GM12875 (cell line): Measurements from ENCODE around the gene ASB5.

Experiments
- H3K4me3 ChIP-seq: one replicate; pipeline ENCODE4 v1.5.1; 2011; ENCODE audit warnings: low read depth, low read length, control low read depth
- CTCF ChIP-seq: IDR thresholded peaks from 2 replicates; pipeline ENCODE4 v1.5.1; 2011; ENCODE audit warnings: low read depth, mild to moderate bottlenecking, control low read depth, inconsistent platforms, low read length, moderate library complexity, borderline replicate concordance; ENCODE audit not compliant: insufficient read depth

Gene ASB5

GRCh38 chr4:176189891-176190795 is 78.9 kb downstream of the ASB5 start:
- H3K4me3 ChIP-seq: no peak overlapping the region

GRCh38 chr4:176188654-176189053 is 80.4 kb downstream of the ASB5 start:
- no peak overlapping the region for H3K4me3 ChIP-seq
- no peak for TF ChIP-seq CTCF

More at GRCh38 chr4:176189891-176190795, 78.9 kb downstream of the ASB5 start:
- no peak for TF ChIP-seq CTCF

- H3K4me3 ChIP-seq: no peak overlapping the region
- TF ChIP-seq CTCF: no peak
Observed at GRCh38 chr4:176187624-176188023, 81.4 kb downstream of the ASB5 start.

GRCh38 chr4:176186671-176187395 is 82.2 kb downstream of the ASB5 start:
- H3K4me3 ChIP-seq: no peak overlapping the region
- TF ChIP-seq CTCF: no peak

- H3K4me3 ChIP-seq: no peak overlapping the region
- TF ChIP-seq CTCF: no peak
Observed at GRCh38 chr4:176186067-176186466, 83.0 kb downstream of the ASB5 start.

GRCh38 chr4:176185051-176185450 is 84.0 kb downstream of the ASB5 start:
- H3K4me3 ChIP-seq: no peak overlapping the region
- TF ChIP-seq CTCF: no peak
